D341Med (cell line): ENCODE measurements around the gene FRMPD2.
A peak's percentile ranks its signal among the peaks of the same experiment; 100 is the strongest.
"Not testable (repeated sequence)": the region's sequence is repeated elsewhere in the genome, so short reads cannot be mapped to it uniquely, and the experiment has no call there.

Experiments
- DNase-seq: peaks from one replicate; pipeline ENCODE4 v3.0.0; 2012; ENCODE audit warnings: low spot score

The FRMPD2 gene

DNA sequence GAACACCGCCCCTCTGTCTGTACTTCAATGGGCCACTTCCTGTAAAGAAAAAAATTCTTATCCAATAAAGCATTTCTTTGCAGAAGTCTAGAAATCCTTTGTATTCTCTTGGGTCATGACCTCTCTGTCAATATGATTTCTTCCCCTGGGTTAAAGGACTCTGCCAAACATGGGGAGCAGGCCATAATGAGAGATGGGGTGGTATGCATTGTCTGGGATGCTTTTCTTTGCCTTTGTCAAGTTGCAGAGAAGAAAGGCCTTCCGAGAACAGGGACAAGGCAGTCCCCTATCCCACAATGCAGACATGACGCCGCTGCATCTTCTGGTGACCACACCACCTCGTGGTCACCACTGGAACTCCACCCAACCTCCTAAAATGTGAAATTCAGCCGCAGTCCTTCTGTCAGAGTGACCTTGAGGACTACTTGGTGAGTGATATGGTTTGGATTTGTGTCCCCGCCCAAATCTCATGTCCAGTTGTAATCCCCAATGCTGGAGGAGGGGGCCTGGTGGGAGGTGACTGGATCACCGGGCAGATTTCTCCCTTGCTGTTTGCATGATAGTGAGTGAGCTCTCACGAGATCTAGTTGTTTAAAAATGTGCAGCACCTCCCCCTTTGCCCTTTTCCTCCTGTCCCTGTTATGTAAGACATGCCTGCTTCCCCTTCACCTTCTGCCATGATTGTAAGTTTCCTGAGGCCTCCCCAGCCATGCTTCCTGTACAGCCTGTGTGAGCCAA, 15.2 kb upstream of the FRMPD2 start:
- peak; percentile 87 for DNase-seq

DNA sequence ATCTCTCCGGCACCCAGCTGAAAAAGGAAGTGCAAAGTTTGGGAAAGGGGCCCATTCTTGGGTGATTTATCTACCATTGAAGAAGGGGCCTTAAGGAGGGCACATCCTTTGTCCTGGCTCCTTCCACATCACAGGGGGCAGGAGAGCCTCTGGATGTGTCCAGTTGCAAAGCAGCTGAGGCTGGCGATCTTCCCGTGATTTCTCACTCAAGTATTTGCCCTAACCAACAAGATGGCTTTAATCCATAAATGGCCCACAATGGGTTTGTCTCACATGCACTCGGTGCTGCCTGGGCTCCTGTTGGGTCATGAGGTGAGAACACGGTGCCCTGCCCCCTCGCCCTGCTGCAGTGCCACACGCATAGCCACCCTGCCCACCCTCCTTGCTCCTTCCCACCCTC, 14.2 kb upstream of the FRMPD2 start:
- no peak for DNase-seq

DNA sequence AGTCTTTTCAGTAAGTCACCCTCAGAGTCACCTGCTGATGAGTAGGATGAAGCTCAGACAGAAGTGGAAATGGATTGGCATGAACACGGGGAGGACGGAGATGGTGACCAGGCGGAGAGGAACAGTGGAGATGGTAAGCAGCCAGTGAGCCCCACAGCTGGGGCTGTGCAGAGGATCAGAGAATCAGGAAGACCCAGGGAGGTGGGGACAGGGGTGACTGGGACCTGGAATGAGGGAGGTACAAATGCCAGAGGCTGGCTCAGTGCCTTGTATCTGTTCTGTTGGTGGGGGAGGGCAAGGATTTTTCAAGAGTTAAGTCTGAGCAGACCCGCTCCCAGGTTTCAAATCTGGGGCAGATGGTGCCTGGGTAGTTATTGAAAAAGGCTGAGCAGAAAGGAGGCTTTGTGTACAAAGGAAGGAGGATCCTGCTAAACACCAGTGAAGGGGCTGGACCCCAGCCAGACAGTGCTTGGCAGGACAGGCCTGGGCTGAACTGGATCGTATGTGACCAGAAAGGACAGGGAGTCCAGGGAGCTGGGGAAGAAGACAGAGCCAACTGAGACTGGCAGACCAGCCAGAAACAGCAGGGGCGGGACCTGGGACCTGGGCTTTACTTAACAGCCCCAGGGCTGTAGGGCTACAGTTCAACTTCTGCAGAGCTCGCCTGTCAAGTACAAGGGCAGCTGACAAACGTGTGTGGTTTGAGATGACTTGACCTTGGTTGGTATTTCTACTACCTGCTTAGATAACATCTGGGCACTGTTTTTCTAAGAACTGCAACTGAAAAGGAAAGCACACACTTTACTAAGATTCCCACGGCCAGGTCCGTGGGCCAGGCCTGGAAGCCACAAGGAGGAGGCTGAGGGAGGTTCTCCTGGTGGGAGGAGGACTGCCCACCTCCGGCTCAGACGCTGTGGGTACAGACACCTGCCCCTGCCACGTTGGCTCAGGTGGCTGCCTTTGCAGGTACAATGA, 13.2 kb upstream of the FRMPD2 start:
- peak; percentile 82 for DNase-seq

- no peak for DNase-seq
These were observed 11.9 kb upstream of the FRMPD2 start for GRCh38 chr10:48286356-48286755.

DNA sequence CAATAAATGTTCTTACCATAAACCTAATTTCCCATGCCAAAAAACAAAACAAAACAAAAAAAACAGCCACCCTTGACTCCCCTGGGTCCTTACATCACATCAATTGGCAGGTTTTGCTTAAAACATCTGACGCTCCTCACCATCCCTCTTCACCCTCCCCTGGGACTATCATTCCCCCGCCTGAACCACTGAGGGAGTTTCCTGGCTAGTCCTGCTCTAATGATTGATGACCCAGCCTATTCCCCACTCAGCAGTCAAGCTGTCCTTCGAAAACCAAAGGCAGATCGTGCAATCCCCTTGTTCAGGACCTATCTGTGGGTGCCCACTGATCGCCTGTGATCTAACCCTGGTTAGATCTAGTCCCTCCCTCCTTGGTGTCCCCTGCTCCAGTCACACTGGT, 11.2 kb upstream of the FRMPD2 start:
- DNase-seq = peak; percentile 41

DNA sequence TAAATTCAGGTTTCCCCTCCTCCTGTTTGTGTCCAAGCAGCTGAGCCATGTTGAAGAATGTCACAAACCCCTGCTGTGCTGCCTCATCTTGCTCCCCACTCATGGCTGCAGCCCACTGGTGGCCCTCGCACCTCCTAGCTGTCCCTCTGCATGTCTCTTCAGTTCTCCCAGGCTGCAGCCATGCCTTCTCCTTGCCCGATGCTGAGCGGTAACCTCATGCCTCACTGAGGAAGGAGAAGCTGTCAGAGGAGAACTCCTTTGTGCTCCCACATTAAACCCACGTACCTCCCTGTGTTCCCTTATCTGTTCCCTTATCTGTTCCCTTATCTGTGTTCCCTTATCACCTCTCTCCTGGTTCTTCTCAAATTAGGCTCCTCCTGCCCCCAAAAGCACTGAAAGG, 10.3 kb upstream of the FRMPD2 start:
- DNase-seq = peak; percentile 15

GRCh38 chr10:48284002-48284546, 9.6 kb upstream of the FRMPD2 start:
- peak; percentile 11 for DNase-seq

GRCh38 chr10:48282829-48283228, 8.3 kb upstream of the FRMPD2 start:
- DNase-seq = no peak

GRCh38 chr10:48281697-48282096, 7.2 kb upstream of the FRMPD2 start:
- not testable (repeated sequence) for DNase-seq

- no peak for DNase-seq
These were observed 4.7 kb upstream of the FRMPD2 start for GRCh38 chr10:48279081-48279751.

DNA sequence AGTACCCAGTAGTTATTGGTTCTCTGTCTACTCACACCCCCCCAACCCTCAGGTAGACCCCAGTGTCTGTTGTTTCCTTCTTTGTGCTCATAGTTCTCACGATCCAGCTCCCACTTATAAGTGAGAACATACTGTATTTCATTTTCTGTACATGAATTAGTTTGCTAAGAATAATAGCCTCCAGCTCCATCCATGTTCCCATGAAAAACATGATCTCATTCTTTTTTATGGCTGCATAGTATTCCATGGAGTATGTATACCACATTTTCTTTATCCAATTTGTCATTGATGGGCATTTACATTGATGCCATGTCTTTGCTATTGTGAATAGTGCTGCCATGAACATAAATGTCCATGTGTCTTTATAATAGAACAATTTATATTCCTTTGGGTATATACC, 2.6 kb upstream of the FRMPD2 start:
- DNase-seq = no peak

DNA sequence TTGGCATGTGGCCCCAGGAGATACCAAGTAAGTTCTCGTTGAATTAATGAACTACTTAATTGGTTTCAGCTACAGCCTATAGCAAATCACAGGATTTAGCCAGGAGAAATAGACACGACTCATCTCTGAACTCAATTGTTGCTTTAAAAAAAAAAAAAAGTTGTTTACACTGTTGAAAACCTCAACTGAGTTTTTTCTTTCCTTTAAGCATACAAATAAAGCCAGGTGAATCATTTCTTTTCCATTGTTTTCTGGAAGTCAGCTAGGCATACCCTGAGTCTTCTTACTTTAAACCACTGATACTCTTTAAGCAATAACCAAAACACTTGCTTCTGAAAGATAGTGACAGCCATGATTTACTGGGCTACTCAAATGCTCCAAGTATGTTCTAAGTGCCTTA, 755 bp downstream of the FRMPD2 start:
- no peak for DNase-seq

DNA sequence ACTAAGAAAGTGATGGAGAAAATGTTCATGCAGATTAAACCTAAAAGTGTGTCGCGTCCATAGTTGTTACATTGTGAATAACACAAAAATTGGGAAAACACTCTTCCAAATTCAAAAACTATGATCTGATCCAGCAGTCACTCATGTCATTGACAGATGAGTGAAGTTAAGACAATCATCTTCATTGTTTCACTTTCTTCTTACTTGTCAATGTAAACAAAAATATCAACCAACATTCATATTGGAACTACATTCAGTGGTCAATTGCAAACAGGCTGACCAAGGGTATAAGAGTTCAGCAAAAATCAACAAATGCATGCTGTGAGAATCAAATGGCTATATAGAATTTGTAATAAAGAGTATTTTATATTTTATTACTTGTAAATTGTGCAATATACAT, 1.8 kb downstream of the FRMPD2 start:
- DNase-seq = no peak

DNA sequence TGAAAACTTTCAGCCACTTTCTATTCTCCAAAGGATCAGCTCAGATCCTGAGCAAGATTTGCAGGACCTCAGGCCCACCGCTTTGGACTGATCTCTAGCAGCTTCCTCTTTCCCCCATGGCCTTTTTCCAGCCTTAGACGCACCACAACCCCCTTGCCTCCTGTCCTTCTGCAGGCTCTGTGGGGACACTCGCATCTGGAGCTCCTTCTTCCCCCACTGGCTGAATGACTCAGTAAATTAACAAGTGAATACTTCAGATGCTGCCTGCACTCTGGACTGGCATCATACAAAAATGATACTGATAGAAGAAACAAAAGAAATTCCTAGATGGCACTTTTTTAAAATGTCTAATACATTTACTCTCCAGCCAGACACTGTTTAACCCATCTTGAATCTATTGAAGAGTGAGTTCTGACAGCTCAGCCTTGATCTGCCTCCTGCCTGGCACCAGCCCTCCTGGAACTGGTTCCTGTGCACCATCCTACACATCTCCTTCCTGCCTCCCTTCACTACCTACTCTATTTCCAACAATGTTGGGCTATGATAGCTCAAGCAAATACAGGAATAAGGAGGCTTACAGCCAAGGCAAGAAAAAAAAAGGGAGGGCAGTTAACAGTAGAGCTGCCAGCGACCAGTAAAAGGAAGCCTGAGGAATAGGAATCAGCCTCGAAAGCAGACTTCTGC, 3.3 kb downstream of the FRMPD2 start:
- DNase-seq = peak; percentile 31

DNA sequence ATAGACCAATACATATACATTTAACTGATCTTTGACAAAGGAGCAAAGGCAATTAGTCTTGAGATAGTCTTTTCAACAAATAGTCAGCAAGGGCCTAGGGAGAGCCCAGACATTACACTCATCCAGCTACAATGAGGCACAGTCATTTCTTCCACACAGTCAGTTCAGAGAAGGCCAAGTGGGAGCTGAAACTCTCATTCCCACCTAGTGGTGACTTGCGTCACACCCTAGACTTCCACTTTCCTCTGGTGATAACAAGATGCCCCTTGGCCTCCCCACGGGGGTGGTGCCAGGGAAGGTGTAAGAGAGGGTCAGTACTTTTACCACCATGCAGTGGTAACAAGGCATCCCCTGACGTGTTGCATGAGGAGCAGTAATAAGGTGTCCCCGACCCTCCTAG, 8.0 kb downstream of the FRMPD2 start:
- peak; percentile 26 for DNase-seq

DNA sequence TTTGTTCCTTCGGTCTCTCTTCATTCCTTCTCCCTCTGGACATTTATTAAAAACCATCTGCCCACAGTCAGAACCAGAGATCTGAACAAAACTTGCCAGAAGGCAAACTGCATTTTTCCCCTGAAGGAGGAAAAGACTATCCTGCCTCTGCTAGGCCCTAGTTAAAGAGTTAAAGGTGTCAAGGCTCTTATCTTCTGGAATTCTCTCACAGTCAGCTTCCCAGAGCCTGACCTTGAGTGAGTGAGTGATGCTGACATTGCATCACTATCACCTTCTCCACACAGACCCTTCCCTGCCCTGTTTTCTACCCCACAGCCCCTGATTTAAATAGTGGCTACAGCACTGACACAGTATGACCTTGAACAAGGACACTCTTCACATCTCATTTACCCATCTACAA, 16.4 kb downstream of the FRMPD2 start:
- DNase-seq = no peak

GRCh38 chr10:48257407-48257961, 17.0 kb downstream of the FRMPD2 start:
- no peak for DNase-seq

GRCh38 chr10:48255722-48256121, 18.8 kb downstream of the FRMPD2 start:
- DNase-seq = peak; percentile 8

GRCh38 chr10:48254750-48255512, 19.6 kb downstream of the FRMPD2 start:
- peak; percentile 20 for DNase-seq

GRCh38 chr10:48253970-48254657, 20.4 kb downstream of the FRMPD2 start:
- peak; percentile 11 for DNase-seq
